Head of caudate nucleus (tissue), 42 donors: ENCODE data around the gene GRXCR2.
"Not testable (repeated sequence)": the region's sequence is repeated elsewhere in the genome, so short reads cannot be mapped to it uniquely, and the experiment has no call there.

ENCODE experiments used
- DNase-seq, 42 donors: peaks; one replicate each; pipeline versions ENCODE4 v3.0.0 to v3.0.0-alpha.2; 2020 to 2021; ENCODE audit warnings: mixed read lengths in 7 of 42
- intact Hi-C: fragments of 100-400 bp; cut with DNase I; formaldehyde crosslinking; loops from one replicate; pipeline ENCODE4 v1.15.0; 2022

GRXCR2 gene, protein sequence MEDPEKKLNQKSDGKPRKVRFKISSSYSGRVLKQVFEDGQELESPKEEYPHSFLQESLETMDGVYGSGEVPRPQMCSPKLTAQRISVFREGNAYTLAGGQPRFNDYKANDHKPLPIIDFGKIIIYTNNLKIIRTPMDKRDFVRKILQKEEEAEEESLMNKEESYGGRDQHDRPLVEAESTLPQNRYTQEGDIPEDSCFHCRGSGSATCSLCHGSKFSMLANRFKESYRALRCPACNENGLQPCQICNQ

DNA sequence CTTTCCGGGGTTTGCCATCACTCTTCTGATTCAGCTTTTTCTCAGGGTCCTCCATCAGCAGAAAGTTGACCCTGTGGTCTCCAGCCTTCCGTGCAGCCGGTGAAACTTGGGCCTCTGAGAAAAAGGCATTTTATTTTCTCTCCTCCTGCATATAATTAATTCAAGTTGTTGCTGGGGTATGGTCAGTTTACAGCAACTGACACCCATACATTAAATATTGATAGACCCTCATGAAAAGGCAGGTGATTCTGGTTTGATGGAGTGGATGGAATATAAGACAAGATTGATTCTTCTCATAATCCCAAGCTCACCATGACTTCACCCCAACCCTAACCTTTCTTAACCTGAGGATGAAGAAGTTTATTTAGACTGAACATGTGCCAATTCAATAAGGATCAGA, at the start of gene GRXCR2:
Gene GRXCR2 (minus strand): TSS at position 101 of the 400 bp plus-strand sequence. CDS start 46 bp downstream, at position 55.
- intact Hi-C loops = no loop called here
- DNase-seq = no peak

DNA sequence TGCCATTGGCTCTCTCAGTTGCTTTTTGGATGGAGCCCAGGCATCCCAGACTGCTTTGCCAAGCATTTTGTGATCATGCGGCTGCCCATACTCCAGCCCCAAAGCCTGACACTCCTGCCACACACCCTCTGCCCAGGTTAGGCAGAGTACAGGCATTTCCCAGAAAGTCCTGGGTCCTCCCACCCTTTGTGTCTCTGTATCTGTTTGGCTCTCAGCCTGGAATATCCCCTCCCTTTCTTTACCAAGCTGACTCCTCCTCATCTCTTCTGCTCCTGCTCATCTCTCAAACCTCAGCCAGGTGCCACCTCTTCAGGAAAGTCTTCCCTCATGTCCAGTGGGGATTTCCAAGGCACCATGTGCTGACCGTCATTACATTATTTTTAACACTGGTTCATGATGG, 49.2 kb upstream of the GRXCR2 start:
- DNase-seq = no peak
- intact Hi-C loops = no loop called here

DNA sequence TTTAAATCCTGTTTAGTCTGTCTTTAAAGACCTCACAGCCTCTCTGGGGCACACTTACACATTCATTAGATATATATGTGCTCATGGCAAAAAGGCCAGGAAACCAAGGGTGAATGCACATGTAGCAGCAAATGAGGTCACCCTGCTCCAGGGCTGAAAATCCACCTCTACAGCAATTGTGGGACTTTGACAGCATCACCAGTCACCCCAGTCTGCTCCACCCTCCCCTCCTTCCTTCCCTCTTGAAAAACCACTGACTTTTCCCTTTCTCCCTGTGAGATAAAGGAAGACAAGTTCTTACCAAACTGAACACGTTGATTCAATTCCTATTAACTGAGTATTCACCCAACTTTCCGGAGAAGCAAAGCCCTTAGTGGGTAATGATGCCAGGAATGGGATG, 48.4 kb upstream of the GRXCR2 start:
- intact Hi-C loops = no loop called here
- no peak for DNase-seq

DNA sequence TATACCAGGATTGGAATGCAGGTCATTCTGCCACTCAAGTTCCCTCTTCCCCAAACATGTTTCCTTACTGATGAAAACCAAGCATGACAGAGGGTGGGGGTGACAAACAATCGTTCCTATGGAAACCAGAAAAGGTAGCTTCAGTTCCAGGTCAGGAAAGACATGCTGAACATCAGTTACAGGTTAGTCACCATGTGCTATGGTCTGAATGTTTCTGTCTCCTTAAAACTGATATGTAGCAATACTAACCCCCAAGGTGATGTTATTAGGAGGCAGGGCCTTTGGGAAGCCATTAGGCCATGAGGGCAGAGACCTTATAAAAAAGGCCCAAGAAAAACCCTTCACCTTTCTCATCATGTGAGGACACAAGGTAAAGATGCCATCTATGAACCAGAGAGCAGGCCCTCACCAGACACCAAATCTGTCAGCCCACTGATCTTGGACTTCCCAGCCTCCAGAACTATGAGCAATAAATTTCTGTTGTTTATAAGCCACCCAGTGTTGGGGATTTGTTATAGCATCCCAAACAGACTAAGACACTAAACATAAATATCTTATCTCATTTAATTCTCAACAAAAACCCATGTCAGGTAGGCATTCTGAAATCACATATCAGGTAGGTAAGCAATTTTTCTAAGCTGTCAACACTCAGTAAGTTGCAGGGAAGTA, 47.9 kb upstream of the GRXCR2 start:
- intact Hi-C loops = no loop called here
- DNase-seq = no peak

DNA sequence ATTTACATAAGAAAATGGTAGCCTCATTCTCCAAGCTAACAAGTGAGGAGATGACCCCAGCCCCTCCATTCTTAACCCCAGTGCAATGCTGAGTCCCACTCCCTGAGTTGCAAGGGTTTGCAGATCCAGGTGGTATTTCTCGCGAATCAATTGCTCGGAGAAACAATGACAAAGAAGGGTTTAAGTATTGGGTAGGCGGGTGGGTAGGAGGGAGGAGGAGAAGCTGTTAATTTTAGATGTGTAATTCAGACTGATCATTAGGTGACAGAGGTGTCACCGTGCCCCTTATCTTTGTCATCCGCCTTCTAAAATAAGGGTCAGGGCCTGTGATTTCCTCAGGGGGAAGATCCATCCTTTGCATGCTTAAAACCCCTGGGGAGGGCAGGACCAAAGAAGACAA, 46.6 kb upstream of the GRXCR2 start:
- DNase-seq = peak in 7 of 42 donors; percentile 14 to 55 (median 49)
- intact Hi-C loops = no loop called here

DNA sequence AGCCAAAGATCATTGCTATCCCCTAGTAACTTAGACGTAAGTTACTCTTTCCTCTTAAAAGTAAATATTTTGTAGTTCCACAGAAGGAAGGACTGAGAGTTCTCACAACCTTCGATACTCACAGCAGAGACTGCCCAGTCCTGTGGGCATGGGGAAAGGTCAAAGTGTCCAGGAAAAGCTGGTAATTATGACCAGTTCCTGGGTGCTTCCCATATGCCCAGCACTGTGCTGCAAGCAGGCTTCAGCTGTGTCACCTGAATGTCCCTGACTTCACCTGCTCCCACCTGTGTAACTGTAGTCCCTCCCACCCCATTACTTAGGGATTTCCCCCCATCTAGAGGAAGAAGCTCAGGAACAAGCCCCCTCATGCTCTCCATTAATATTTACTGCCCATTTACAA, 45.6 kb upstream of the GRXCR2 start:
- DNase-seq = no peak
- intact Hi-C loops = no loop called here

DNA sequence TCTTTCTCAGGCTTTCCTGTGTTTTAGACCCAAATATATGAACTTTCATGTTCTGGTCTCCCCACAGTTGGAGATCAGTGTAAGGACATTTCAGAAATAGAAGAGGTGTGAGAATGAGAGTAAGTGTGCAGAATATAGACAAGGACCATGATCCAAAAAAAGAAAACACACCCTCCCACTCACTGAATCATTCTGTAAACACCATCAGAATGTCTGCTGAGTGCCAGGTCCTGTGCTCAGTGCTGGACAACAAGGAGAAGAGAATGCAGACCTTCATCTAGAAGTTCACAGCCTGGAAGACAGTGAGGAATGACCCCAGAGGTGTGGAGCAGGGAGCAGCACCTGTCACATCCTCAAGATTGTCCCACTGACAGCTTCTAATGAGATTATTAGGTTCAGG, 44.5 kb upstream of the GRXCR2 start:
- intact Hi-C loops = no loop called here

DNA sequence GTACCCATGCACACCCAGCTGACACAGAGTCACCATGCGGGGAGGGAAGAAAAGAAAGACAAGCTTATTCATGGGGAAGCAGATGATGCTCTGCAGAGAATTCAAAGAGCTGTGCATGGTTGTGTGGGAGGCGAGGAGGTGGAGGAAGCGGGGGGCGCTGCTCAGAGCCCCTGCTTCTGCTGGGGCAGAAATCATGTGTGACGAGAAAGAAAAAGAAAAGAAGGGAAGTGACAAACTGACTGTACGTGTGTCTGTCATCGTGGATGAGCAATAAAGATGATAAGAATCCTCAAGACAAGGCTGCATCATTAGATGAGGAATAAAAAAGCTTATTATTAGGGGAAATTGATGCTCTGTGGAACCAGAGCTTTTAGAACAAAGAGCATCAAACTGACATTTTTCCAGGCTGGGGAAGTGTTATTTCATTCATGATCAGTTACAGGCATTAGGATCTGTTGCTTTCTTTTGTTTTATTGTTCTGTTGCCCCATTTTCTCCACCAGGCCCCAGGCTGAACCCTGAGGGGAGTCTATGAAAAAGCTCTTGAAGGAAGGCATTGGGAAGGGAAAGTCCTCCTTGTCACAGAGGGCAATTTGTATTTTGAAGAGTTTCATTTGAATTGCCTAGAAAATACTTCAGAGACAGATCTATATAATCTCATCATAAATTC, 43.3 kb upstream of the GRXCR2 start:
- intact Hi-C loops = no loop called here
- DNase-seq = peak in 39 of 42 donors; percentile 8 to 87 (median 65)

More for the DNA sequence above, 44.5 kb upstream of the GRXCR2 start:
- DNase-seq = no peak

DNA sequence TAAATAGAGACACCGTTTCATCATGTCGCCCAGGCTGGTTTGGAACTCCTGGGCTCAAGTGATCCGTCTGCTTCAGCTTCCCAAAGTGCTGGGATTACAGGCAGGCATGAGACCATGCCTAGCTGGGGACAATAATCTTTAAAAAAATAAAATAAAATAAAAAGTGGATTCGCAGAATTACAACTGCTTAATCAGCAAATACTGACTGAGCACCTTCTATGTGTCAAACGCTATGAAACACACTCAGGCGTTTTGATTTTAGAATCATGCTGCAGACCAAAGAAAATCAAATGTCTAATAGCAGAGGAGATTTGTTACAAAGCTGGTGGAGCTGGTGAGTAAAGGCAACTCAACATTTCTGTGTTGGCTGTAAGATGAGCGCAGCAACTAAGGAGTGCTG, 40.9 kb upstream of the GRXCR2 start:
- DNase-seq = no peak
- intact Hi-C loops = no loop called here

DNA sequence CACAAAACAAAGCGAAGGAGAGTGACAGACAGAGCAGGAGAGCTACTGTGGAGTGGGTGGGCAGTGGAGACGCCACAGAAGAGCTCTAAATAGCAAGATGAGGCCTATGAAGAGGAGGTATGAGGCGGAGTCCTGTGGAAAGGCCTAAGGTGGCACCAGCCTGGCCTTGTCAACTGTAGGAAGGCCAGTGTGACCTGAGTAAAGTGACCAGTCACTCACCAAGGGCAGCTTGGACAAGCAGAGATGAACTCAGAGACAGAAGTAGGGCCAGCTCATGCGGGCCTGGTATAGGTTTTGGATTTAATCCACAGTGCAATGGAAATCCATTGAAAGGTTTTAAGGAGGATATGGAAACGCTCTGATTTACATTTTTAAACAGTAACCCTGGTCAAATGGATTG, 39.8 kb upstream of the GRXCR2 start:
- no peak for DNase-seq
- intact Hi-C loops = no loop called here

DNA sequence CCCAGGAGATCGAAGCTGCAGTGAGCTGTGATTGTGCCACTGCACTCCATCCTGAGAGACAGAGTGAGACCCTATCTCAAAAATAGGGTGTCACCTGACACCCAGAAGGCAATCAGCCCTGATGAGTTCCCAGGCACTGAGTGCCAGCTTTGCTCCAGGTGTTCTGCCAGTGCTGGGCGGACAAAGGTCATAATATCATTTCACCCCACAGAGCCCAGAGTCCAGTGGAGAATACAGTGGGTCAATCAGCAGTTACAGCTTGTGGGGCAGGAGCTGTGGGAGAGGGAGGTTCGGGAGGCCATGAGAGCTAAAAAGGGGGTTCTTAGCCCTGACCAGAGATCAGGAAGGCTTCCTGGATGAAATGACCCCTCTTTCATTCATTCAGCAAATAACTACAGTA, 39.2 kb upstream of the GRXCR2 start:
- no peak for DNase-seq
- intact Hi-C loops = no loop called here

DNA sequence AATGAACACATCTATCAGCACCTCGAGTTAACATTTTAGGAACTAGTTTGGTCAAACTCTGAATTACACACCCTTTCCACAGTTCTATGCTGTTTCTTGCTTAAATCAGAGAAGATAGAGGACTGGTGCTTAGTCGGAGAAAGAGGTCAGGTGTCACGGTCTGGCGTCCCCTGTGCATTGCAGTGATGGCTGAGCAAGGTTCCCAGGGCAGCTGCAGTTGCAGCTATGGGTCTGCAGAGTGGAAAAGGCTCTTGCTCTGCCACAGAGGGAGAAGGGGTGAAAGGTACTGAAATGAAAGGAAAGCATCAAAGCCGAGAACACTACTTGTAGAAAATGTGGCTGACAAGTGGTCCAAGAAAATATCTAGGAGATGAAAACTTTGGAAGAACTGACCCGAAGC, 38.4 kb upstream of the GRXCR2 start:
- intact Hi-C loops = no loop called here
- no peak for DNase-seq

DNA sequence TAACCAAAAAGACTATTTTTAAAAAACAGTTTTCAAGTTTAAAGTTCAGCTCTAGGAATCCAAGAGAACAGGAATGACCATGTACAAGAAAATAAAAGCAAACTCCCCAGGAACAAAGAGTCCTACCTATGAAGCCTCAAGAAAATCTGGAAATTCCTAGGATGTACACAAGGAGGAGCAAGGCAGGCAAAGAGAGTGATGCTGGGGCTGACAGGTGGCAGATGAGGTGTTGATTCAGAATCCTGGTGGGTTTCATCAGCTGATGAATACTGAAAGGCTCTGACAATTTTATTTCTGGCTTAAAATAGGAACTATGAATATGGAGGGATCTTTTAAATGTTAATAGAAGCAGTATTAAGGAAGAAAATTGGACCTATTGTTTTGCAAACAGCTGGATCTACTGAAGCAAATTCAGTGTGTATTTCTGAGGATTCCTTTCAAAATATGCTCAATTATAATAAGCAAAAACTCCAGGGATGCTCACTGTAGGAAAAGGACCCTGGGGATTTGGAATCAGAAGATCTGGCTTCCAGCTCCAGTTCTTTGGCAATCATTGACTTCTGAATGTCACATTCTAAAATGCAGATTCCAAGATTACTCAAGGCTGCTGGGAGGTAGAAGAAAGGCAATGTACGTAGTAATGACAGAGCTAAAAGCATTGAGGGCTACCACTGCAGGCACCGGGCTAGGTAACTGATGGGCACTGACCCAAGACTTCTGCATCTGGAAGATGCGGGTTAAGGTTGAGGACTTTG, 35.6 kb upstream of the GRXCR2 start:
- peak in 8 of 42 donors; percentile 24 to 50 (median 34) for DNase-seq
- intact Hi-C loops = no loop called here

DNA sequence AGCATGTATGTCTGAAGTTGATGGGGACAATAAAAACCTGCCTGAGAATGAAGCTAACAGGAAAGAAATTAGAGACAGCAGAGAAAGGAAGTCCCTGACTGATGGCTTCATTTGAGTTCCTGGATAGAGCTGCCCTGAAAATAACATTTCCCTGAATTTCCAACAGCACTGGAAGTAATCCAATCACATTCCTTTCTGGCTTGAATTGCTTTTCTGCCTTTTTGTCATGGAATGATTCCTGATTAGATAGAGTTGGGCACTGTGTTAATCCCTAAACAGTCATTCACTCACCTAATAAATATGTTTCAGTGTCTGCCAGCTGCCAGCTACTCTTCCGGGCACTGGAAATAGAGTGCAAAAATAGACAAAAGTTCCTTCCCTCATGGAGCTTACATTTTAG, 33.6 kb upstream of the GRXCR2 start:
- no peak for DNase-seq
- intact Hi-C loops = no loop called here

DNA sequence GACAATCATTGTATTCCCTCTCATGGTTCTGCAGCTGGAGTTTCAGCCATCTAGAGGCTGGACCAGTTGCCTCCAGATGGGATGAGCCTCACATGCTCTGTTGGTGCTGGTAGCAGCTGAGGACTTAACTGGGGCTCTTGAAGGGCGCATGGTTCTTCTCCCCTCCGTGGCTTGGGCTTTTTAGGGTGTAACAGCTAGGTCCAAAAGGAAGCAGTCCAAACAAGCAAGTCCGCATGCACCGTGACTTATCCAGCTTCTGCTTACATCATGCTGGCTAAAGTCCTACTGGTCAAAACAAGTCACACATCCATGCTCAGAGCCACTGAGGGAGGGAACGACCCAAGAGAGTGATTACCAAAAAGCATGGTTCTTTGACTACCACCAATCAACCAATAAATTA, 31.9 kb upstream of the GRXCR2 start:
- no peak for DNase-seq
- intact Hi-C loops = no loop called here

DNA sequence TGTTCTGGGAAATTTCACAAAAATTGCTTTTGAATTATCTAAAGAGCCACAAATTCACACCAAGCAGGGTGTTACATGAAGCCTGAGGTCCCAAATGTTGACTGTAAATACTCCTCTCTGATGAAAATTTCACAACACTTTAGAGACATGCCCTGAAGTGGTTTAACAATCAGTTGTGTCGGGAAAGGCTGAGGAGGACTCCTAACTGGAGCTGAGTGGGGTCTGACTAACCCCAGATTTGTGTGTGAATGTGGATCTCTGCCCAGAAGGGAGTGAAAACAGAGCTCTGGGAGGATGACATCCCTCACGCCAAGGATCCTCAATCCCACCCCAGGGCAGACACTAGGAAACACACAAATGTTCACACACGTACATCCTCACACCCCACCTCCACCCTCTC, 31.1 kb upstream of the GRXCR2 start:
- DNase-seq = no peak
- intact Hi-C loops = no loop called here

DNA sequence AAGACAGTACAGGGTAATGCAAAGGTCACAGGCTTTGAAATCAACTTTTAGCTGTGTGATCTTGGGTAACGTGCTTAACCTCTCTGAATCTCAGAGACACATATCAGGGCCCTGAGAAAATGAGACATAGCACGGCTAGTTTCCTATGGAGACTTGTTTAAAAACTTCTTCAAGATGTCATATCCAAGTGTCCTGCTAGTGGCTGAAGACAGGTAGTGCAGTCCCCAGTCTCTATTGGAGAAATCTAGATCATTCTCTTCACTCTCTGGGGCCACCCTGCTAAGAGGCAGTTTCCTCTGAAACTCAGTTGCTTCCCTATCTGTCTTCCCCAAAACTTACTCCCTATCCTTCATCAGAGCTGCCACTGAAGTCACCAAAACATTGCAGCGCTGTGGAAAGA, 30.3 kb upstream of the GRXCR2 start:
- no peak for DNase-seq
- intact Hi-C loops = no loop called here

DNA sequence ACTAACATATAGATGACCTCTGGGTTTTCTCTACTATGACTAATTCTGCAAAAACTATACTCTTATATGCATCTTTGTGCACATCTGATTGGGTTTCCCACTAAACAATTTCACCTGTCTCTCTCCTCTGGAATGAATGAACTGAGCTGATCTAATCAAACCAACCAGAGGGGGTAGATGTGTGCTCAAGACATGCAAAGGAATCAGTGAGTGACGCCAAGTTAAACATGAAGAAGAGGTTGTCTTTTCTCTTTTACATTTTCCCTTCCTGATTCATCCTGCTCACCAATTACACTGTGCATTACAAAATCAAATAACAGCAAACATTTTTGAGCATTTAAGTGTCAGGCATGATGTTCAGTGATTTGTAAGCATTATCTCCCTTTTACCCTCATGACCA, 29.6 kb upstream of the GRXCR2 start:
- intact Hi-C loops = no loop called here
- DNase-seq = no peak

DNA sequence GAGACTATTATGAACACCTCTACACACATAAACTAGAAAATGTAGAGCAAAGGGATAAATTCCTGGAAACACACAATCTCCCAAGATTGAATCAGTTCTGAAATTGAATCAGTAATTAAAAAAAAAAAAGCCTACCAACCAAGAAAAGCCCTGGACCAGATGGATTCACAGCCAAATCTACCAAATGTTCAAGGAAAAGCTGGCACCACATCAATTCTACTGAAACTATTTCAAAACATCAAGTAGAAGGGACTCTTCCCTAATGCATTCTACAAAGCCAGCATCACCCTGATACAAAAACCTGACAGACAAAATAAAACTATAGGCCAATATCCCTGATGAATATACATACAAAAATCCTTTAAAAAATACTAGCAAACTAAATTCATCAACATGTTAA, 25.4 kb upstream of the GRXCR2 start:
- DNase-seq = no peak
- intact Hi-C loops = no loop called here

DNA sequence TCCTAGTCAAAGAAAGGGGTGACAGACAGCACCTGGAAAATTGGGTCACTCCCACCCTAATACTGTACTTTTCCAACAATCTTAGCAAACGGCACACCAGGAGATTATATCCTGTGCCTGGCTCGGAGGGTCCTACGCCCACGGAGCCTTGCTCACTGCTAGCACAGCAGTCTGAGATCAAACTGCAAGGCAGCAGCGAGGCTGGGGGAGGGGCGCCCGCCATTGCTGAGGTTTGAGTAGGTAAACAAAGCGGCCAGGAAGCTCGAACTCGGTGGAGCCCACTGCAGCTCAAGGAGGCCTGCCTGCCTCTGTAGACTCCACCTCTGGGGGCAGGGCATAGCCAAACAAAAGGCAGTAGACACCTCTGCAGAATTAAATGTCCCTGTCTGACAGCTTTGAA, 18.6 kb upstream of the GRXCR2 start:
- DNase-seq, intact Hi-C loops: not testable (repeated sequence)
